ENCODE data around the gene NIT2. TPM values are rescaled to one million over a fixed set of nuclear protein-coding genes. Genes with fewer than 3 reads are reported as not detected.

NIT2 gene
- total and polyA plus RNA-seq, 9 of the 15 experiments (the other 6 are each of a cell fraction or from before 2014, with no cell fraction given): 11.4 to 62.2 (median 22.1) TPM

DNA sequence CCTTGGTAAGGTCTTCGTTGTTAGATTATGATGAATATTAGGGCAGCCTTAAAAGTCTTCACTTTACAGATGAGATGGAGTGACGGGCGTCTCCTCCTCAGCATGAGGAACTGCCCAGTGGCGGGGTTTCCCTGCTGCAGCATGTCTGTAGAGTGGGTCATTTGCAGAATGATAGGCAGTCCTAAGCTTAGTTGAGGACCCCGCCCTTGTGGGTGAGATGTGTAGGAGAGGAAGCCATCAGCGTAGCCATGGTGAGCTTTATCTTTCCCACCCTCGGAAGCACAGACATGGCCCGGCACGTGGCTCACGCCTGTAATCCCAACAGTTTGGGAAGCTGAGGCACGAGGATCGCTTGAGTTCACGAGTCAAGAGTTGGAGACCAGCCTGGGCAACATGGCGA lies 877 bp downstream of the NIT2 start (continued):
- TF ChIP-seq, protein P1, sequence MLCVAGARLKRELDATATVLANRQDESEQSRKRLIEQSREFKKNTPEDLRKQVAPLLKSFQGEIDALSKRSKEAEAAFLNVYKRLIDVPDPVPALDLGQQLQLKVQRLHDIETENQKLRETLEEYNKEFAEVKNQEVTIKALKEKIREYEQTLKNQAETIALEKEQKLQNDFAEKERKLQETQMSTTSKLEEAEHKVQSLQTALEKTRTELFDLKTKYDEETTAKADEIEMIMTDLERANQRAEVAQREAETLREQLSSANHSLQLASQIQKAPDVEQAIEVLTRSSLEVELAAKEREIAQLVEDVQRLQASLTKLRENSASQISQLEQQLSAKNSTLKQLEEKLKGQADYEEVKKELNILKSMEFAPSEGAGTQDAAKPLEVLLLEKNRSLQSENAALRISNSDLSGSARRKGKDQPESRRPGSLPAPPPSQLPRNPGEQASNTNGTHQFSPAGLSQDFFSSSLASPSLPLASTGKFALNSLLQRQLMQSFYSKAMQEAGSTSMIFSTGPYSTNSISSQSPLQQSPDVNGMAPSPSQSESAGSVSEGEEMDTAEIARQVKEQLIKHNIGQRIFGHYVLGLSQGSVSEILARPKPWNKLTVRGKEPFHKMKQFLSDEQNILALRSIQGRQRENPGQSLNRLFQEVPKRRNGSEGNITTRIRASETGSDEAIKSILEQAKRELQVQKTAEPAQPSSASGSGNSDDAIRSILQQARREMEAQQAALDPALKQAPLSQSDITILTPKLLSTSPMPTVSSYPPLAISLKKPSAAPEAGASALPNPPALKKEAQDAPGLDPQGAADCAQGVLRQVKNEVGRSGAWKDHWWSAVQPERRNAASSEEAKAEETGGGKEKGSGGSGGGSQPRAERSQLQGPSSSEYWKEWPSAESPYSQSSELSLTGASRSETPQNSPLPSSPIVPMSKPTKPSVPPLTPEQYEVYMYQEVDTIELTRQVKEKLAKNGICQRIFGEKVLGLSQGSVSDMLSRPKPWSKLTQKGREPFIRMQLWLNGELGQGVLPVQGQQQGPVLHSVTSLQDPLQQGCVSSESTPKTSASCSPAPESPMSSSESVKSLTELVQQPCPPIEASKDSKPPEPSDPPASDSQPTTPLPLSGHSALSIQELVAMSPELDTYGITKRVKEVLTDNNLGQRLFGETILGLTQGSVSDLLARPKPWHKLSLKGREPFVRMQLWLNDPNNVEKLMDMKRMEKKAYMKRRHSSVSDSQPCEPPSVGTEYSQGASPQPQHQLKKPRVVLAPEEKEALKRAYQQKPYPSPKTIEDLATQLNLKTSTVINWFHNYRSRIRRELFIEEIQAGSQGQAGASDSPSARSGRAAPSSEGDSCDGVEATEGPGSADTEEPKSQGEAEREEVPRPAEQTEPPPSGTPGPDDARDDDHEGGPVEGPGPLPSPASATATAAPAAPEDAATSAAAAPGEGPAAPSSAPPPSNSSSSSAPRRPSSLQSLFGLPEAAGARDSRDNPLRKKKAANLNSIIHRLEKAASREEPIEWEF (CRISPR knock-in tag; IDR thresholded peaks at IDR 0.05): no peak
- peak; percentile 36; the same call in 1 of the 2 replicates for TF ChIP-seq RNF2 (IDR thresholded peaks at IDR 0.05)
- no peak for TF ChIP-seq POLR2B (IDR thresholded peaks at IDR 0.05; ENCODE audit: low read depth, partially characterized antibody)
- TF ChIP-seq NFIX (CRISPR knock-in tag; IDR thresholded peaks at IDR 0.05; ENCODE audit: low read depth): no peak
- TF ChIP-seq TCF15 (CRISPR knock-in tag; IDR thresholded peaks at IDR 0.05): no peak
- TF ChIP-seq, protein P2, sequence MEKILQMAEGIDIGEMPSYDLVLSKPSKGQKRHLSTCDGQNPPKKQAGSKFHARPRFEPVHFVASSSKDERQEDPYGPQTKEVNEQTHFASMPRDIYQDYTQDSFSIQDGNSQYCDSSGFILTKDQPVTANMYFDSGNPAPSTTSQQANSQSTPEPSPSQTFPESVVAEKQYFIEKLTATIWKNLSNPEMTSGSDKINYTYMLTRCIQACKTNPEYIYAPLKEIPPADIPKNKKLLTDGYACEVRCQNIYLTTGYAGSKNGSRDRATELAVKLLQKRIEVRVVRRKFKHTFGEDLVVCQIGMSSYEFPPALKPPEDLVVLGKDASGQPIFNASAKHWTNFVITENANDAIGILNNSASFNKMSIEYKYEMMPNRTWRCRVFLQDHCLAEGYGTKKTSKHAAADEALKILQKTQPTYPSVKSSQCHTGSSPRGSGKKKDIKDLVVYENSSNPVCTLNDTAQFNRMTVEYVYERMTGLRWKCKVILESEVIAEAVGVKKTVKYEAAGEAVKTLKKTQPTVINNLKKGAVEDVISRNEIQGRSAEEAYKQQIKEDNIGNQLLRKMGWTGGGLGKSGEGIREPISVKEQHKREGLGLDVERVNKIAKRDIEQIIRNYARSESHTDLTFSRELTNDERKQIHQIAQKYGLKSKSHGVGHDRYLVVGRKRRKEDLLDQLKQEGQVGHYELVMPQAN (IDR thresholded peaks at IDR 0.05; ENCODE audit: borderline replicate concordance): peak; percentile 53; the same call in 1 of the 2 replicates
- TF ChIP-seq PURB (CRISPR knock-in tag; IDR thresholded peaks at IDR 0.05; ENCODE audit: low read depth): no peak
- no peak for TF ChIP-seq HDGF (IDR thresholded peaks at IDR 0.05)
- no peak for TF ChIP-seq ZNF395 (CRISPR knock-in tag; IDR thresholded peaks at IDR 0.05)
- no peak for TF ChIP-seq SP2 (IDR thresholded peaks at IDR 0.05; ENCODE audit: extremely low read depth, low read depth, low read length, poor library complexity, severe bottlenecking)
- no peak for TF ChIP-seq U2AF2 (optimal IDR thresholded peaks at IDR 0.05; ENCODE audit: low read depth, low read length)
- TF ChIP-seq, protein P3, sequence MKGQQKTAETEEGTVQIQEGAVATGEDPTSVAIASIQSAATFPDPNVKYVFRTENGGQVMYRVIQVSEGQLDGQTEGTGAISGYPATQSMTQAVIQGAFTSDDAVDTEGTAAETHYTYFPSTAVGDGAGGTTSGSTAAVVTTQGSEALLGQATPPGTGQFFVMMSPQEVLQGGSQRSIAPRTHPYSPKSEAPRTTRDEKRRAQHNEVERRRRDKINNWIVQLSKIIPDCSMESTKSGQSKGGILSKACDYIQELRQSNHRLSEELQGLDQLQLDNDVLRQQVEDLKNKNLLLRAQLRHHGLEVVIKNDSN (CRISPR knock-in tag; IDR thresholded peaks at IDR 0.05): peak; percentile 48; the same call in 1 of the 2 replicates
- 0 out of 2 replicates have a peak, but pooled peaks have one; percentile 56 for TF ChIP-seq DMBX1 (CRISPR knock-in tag; IDR thresholded peaks at IDR 0.05; ENCODE audit: borderline replicate concordance)
- TF ChIP-seq LEF1 (IDR thresholded peaks at IDR 0.05): no peak
- peak; percentile 28 for TF ChIP-seq DPF2 (IDR thresholded peaks at IDR 0.05)
- TF ChIP-seq CCNT2 (IDR thresholded peaks at IDR 0.05; ENCODE audit: borderline replicate concordance, extremely low read depth, insufficient read length, low read depth, low read length): no peak
